ENCODE data around the gene AZU1.
"Not testable (repeated sequence)": the region's sequence is repeated elsewhere in the genome, so short reads cannot be mapped to it uniquely, and the experiment has no call there.

AZU1 gene

DNA sequence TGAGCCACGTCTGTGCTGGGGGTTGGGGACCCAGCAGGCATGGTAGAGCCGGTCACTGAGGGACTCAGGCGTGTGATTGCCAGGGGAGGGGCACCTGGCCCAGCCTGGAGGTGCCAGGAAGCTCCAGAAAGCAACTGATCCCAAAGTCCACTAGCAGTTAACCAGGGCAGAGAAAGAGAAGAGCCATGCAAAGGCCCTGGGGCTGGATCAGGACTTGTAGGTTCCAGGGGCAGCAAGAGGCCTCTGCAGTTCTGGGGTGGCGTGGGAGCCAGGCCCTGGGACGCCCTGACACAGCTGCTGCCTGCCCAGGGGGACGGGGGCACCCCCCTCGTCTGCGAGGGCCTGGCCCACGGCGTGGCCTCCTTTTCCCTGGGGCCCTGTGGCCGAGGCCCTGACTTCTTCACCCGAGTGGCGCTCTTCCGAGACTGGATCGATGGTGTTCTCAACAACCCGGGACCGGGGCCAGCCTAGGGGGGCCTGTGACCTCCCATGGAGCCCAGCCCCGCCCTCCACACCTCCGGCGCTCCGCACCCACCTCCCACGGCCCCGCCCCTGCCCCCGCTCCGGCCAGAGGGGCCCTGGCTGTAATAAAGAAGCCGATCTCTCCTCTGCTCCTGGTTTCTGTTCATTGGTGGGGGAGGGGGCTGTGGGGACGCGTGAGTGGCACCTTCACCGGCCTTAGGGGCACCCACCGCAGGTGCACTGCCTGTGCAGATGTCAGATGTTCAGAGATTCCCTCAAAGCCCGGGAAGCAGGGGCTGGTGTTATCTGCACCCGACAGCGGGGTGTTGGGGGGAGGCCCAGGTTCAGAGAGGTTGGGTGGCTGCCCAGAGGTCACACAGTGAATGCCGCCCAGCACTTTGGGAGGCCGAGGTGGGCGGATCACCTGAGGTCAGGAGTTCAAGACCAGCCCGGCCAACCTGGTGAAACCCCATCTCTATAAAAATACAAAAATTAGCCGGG is 4.1 kb downstream of the AZU1 start:
- no peak for DNase-seq

- no peak for DNase-seq
These were observed 6.6 kb downstream of the AZU1 start for GRCh38 chr19:834216-834615.

GRCh38 chr19:835210-835810 is 7.7 kb downstream of the AZU1 start:
- DNase-seq: no peak

DNA sequence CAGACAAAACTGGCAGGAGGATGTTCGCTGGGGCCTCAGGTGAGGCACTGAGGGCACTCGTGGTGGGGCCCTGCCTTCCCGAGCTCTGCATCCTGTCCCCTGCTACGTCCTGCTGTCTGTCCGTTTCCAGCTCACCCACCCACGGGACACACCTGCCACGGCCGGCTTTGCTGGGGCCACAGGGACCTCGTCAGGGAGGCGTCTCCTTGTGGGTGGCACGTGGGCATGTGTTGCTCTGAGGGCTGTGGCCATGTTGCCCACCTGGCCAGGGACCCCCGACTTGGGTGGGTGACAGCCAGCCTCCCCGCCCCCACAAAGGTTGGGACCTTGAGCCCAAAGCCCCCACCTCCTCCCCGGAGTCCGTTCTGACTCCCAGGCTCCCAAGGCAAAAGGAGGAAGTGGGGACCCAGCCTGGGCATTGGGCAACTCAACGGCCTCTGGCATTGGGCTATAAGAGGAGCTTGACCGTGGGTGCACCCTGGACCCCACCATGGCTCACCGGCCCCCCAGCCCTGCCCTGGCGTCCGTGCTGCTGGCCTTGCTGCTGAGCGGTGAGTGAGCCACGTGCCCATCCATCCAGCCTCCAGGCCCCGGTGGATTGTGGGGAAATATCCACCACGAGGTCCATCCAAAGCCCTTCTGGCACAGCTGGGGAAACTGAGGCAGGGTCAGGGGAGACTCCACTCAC is 13.0 kb downstream of the AZU1 start, which contains the start of gene PRTN3:
TSS of gene PRTN3 (plus strand) at position 481 of the 688 bp plus-strand sequence. CDS start at position 491, 10 bp downstream.
- DNase-seq: no peak

GRCh38 chr19:842802-843179 is 15.2 kb downstream of the AZU1 start:
- not testable (repeated sequence) for DNase-seq

GRCh38 chr19:843180-843835 is 15.7 kb downstream of the AZU1 start:
- no peak for DNase-seq

DNA sequence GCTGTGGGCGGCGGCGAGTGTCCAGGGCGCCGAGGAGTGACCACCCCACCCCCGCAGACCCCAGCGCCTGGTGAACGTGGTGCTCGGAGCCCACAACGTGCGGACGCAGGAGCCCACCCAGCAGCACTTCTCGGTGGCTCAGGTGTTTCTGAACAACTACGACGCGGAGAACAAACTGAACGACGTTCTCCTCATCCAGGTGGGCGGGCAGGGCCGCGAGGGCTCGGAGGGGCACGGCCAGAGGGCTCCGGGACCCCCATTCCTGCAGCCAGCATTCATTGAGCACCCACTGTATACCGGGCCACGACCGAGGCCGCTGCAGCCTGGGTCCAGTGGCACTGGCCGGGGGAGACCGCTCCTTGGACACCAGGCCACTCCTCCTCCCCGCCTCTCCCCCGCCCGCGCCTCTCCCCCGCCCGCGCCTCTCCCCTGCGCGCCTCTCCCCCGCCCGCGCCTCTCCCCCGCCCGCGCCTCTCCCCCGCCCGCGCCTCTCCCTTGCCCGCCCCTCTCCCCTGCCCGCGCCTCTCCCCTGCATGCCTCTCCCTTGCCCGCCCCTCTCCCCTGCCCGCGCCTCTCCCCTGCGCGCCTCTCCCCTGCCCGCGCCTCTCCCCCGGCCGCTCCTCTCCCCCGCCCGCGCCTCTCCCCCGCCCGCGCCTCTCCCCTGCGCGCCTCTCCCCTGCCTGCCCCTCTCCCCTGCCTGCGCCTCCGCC is 16.4 kb downstream of the AZU1 start:
- DNase-seq: no peak

GRCh38 chr19:844546-844971 is 16.9 kb downstream of the AZU1 start:
- no peak for DNase-seq

DNA sequence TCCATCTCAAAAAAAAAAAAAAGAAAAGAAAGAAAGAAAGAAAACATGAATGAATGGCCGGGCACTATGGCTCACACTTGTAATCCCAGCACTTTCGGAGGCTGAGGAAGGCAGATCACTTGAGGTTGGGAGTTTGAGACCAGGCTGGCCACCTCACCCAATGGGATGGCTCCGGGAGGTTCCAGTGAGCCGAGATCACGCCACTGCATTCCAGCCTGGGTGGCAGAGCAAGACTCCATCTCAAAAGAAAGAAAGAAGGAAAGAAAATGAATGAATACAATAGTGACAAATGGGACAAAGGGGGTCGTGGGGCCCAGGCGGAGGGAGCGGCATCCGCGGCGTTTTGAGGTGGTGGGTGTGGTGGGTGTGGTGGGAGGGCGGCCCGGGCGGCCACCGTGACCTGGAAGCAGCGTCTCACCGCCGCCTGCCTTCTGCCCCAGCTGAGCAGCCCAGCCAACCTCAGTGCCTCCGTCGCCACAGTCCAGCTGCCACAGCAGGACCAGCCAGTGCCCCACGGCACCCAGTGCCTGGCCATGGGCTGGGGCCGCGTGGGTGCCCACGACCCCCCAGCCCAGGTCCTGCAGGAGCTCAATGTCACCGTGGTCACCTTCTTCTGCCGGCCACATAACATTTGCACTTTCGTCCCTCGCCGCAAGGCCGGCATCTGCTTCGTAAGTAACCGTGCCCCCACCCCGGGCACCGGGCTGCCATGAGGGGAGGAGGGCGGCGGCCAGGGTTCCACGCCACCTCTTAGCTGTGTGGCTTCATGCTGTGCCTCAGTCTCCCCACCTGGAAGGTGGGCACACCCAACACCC is 18.3 kb downstream of the AZU1 start:
- DNase-seq: no peak

DNA sequence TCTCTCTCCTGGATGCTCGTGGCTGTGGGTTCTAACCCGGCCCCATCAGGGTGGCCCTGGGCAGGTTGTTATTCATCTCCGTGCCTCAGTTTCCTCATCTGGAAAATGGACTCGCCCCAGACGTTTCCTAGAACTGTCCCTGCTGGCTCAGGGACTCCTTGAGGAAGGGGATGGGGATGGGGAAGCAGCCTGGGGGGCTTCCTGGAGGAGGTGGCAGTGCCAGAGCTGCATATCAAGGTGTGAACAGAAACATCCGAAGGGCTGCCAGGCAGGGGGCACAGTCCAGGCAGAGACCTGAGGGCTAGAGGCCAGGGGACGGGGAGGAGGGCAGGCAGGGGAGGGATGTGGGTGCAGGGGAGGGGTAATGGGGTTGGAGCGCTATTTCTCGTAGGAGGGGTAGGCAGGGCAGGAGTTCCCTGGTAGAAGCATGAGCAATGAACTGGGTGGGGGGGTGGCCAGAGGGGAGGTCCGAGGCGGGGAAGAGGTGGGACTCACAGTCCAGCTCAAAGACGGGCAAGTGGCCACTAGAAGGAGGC is 20.8 kb downstream of the AZU1 start:
- DNase-seq: no peak

DNA sequence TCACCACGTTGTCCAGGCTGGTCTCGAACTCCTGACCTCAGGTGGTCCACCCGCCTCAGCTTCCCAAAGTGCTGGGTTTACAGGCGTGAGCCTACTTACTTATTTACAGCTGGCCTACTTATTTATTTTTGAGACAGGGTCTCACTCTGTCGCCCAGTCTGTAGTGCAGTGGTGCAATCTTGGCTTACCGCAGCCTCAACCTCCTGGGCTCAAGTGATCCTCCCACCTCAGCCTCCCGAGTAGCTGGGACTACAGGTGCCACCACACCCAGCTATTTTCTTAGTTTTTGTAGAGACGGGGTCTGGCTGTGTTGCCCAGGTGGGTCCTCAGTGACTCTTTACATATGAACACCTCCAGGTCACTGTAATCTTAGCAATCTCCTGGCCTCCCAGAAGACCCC is 21.6 kb downstream of the AZU1 start:
- not testable (repeated sequence) for DNase-seq

- no peak for DNase-seq
These were observed 22.8 kb downstream of the AZU1 start for GRCh38 chr19:850221-850978.

DNA sequence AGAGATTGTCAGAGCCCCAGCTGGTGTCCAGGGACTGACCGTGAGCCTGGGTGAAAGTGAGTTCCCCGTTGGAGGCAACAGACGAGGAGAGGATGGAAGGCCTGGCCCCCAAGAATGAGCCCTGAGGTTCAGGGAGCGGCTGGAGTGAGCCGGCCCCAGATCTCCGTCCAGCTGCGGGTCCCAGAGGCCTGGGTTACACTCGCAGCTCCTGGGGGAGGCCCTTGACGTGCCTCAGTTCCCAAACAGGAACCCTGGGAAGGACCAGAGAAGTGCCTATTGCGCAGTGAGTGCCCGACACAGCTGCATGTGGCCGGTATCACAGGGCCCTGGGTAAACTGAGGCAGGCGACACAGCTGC is 23.3 kb downstream of the AZU1 start:
- no peak for DNase-seq

GRCh38 chr19:852136-853013 is 24.7 kb downstream of the AZU1 start, which contains the start of gene ELANE:
Gene ELANE, plus strand, starts transcription at chr19:852303. Its CDS starts 26 bp downstream, at chr19:852329.
- DNase-seq: no peak

DNA sequence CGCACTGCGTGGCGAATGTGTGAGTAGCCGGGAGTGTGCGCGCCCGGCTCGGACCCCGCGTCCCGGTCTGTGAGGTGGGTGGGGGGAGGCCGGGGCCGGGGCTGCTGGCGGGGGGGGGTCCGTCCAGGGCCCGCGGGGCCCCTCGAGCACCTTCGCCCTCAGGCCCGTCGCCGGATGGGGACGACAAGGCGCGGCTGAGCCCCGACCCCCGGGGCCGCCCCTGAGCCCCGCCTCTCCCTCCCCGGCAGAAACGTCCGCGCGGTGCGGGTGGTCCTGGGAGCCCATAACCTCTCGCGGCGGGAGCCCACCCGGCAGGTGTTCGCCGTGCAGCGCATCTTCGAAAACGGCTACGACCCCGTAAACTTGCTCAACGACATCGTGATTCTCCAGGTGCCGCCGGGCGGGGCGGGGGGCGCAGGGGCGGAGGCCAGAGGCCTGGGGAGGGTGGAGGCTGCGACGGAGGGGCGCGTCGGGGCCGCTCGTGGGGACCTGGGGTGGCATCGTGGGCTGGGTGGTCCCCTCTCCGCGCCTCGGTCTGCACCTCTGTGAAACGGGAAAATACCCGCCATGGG is 25.5 kb downstream of the AZU1 start:
- no peak for DNase-seq

- not testable (repeated sequence) for DNase-seq
These were observed 26.1 kb downstream of the AZU1 start for GRCh38 chr19:853614-854220.

DNA sequence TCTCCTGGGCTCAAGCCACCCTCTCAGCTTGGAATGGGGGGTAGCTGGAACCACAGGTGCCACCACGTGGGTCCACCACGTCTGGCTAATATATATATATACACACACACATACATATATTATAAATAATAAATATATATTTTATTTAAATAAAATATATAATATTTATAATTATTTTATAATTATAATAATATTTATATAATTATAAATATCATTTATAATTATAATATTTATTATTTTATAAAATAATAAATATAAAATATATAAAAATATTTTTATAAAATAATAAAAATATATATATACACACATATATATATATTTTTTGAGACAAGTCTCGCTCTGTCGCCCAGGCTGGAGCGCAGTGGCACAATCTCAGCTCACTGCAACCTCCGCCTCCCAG is 26.9 kb downstream of the AZU1 start:
- DNase-seq: no peak

GRCh38 chr19:855142-855541 is 27.5 kb downstream of the AZU1 start:
- DNase-seq: no peak

Data from NCI-H1092 treated with DMSO at 0.1 percent for 48 hours (cell line).